SK-N-MC (cell line): ENCODE results near the gene CPN2.

Experiments
- EZH2 ChIP-seq: fragments of 200-600 bp; sonication (generic); IDR thresholded peaks from one replicate; pipeline ENCODE4 v1.6.1; 2017; ENCODE audit warnings: antibody characterized with exemption
- FOXP2 ChIP-seq: optimal IDR thresholded peaks from 2 replicates; pipeline ENCODE3; 2011; ENCODE audit warnings: mild to moderate bottlenecking, moderate library complexity; ENCODE audit not compliant: insufficient read depth; ENCODE audit errors: extremely low read length, control extremely low read depth
- POLR2AphosphoS5 ChIP-seq: IDR thresholded peaks from 2 replicates; pipeline ENCODE4 v1.6.1; 2012; ENCODE audit warnings: mild to moderate bottlenecking, low read depth, low read length, borderline replicate concordance

GRCh38 chr3:194364314-194364651 lies 13.2 kb upstream of the CPN2 start:
- TF ChIP-seq EZH2 (no peak), POLR2AphosphoS5 (no peak), FOXP2 (no peak)
